Heart left ventricle (tissue), 16 donors: ENCODE results near the gene CRIP1. TPM values are rescaled to one million over a fixed set of nuclear protein-coding genes. Genes with fewer than 3 reads are reported as not detected.
A peak's percentile ranks its signal among the peaks of the same experiment; 100 is the strongest.

ENCODE experiments used
- ATAC-seq, 4 donors: fragments of 200-7000 bp; cut with Tn5 transposase; one replicate each; pipeline ENCODE4 v1.9.1; 2020 to 2022; ENCODE audit warnings: moderate library complexity in 4 of 4, mild to moderate bottlenecking in 3 of 4, moderate number of reproducible peaks in 1 of 4
- DNase-seq, 5 donors: peaks; one replicate each; pipeline ENCODE4 v3.0.0-alpha.2; 2020
- H3K27ac ChIP-seq, 12 donors: fragments of 200-600 bp; sonication (generic) in 4 of 12; one replicate each; pipeline versions ENCODE4 v1.5.0 to v1.8.0; 2016 to 2022; ENCODE audit warnings: mild to moderate bottlenecking in 2 of 12
- H3K27me3 ChIP-seq, 9 donors: fragments of 200-600 bp; sonication (generic) in 2 of 9; one replicate each; pipeline versions ENCODE4 v1.5.1 to v1.8.0; 2016 to 2022; ENCODE audit warnings: mild to moderate bottlenecking in 3 of 9
- H3K36me3 ChIP-seq, 9 donors: fragments of 200-600 bp; sonication (generic) in 2 of 9; one replicate each; pipeline versions ENCODE4 v1.5.0 to v1.8.0; 2018 to 2022; ENCODE audit warnings: mild to moderate bottlenecking in 2 of 9
- H3K4me1 ChIP-seq, 12 donors: fragments of 200-600 bp; sonication (generic) in 4 of 12; one replicate each; pipeline versions ENCODE4 v1.5.0 to v1.8.0; 2016 to 2022; ENCODE audit warnings: mild to moderate bottlenecking in 3 of 12
- H3K4me3 ChIP-seq, 12 donors: fragments of 200-600 bp; sonication (generic) in 4 of 12; one replicate each; pipeline versions ENCODE4 v1.5.0 to v1.8.0; 2017 to 2022; ENCODE audit warnings: mild to moderate bottlenecking in 9 of 12, moderate library complexity in 4 of 12
- H3K9me3 ChIP-seq, 12 donors: fragments of 200-600 bp; sonication (generic) in 4 of 12; one replicate each; pipeline versions ENCODE4 v1.5.0 to v1.8.0; 2016 to 2022; ENCODE audit warnings: mild to moderate bottlenecking in 1 of 12
- CTCF ChIP-seq, 12 donors: fragments of 200-600 bp; sonication (generic) in 4 of 12; IDR thresholded peaks; one replicate each; pipeline versions ENCODE4 v1.5.0 to v1.8.0; 2018 to 2022; ENCODE audit warnings: antibody characterized with exemption in 12 of 12, mild to moderate bottlenecking in 5 of 12
- POLR2A ChIP-seq, 2 donors: fragments of 450-650 bp; IDR thresholded peaks; one replicate each; pipeline ENCODE4 v1.6.1; 2017; ENCODE audit warnings: antibody characterized with exemption in 2 of 2, mild to moderate bottlenecking in 2 of 2, moderate library complexity in 2 of 2
- WGBS, 4 donors: extraction: QIAGEN DNeasy Blood & Tissue Kit in 2 of 4; methylation state at CpG; one replicate each; pipeline versions ENCODE4 v1.1.5 to v1.1.7; 2013 to 2018; 5-methylcytosine and 5-hydroxymethylcytosine counted together
- intact Hi-C, 10 donors: fragments of 100-400 bp; cut with DNase I; formaldehyde crosslinking; loops; one replicate each; pipeline versions ENCODE4 v1.11.1 to v1.14.2; 2022
- polyA plus RNA-seq, 2 donors: library from polyadenylated mRNA; stranded (reverse); fragments of 200-250 nt; gene quantifications; one replicate each; pipeline ENCODE4 v1.2.3, GENCODE V29; 2013
- total RNA-seq, 9 donors: library from RNA; depleted of rRNA in 2 of 9; stranded (reverse); fragments of >200 nt in 2 of 9; fragmentation: NEBNext Ultra II Directional in 3 of 9; extraction: Animal tissue kit (Norgen Biotek cat#: 25700) in 3 of 9; gene quantifications; one replicate each; pipeline versions ENCODE4 v1.1.0 to v1.2.4, GENCODE V29; 2016 to 2023
- donor health status: ischemic (EF 13 %, LVEDD 7.1; RV severe dilation, severe dysfunction).
- donor health status: healthy with polysubstance abuse.
- donor health status: DM: no; HTN: yes; CAD: no.
- donor health status: DM: no; HTN: no; CAD: no.
- donor health status: ischemic (EF 25% LVEDD 6.9; RV normal size, moderate dysfunction).
- donor health status: ischemic (EF 25% LVEDD 5.7; RV mildly dilated, moderate dysfunction).
- donor health status: healthy.
- donor health status: DM: yes; HTN: yes; CAD: no.
- donor health status: ischemic (EF 35%, LVEDD 5.7; RV mildly dilated, moderate dysfunction).
- donor health status: nonischemic (EF 11% LVEDD 7.7; RV severe dilation, severe dysfunction).
- donor health status: DM: yes; HTN: yes; CAD: no.
- donor health status: PGD.
- donor health status: ischemic (EF 29% LVEDD 5.4; RV normal size, mild dysfunction).
- donor health status: nonischemic (EF 23%, LVEDD 6.1; RV moderate dilation, normal function).

Gene CRIP1
- total and polyA plus RNA-seq, 11 donors: 12.1 to 195 (median 62.3) TPM

GRCh38 chr14:105534586-105534985 is 47.9 kb downstream of the CRIP1 start:
- 57 to 69% (median 68%) methylated on average over 7 to 13 of the region's 13 CpGs for WGBS, 4 donors
- H3K36me3 ChIP-seq: no peaks in the 10 kb centered on the region
- no peak overlapping the region for H3K4me3 ChIP-seq
- intact Hi-C loops: loop anchor here in 2 of 10 donors (5.0 to 10.0 kb wide), 2 partner anchors 162 to 350 kb away; partner anchors contain the start of gene NUDT14 (in 1 of the 2)
- DNase-seq: no peak
- no peak overlapping the region for H3K27ac ChIP-seq
- no peak for ATAC-seq
- peaks cover 0 to 11% (median 4%) of the 10 kb centered on the region in 12 donors for H3K4me1 ChIP-seq
- H3K9me3 ChIP-seq: no peaks in the 10 kb centered on the region
- peaks cover 0 to 26% (median 14%) of the 10 kb centered on the region in 9 donors for H3K27me3 ChIP-seq
- TF ChIP-seq POLR2A (IDR thresholded peaks at IDR 0.05) (no peak), CTCF (IDR thresholded peaks at IDR 0.05) (no peak)

DNA sequence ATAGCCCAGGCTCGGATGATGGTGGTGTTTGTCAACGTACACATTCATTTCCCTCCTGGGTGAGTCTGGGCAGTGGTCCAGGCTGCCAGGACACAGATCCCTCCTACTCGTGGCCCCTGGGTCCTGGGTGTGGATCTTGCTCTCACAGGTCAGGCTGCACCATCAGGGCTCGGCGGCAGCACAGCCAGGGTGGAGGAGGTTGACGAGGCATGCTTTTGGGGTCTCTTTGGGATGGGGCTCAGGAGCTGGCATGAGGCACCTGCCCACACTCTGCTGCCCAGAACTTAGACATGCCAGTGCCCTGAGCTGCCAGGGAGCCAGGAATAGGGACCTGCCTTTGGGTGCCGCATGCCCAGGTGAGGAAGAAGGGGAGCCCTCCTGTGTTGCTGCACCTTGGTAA is 49.4 kb downstream of the CRIP1 start:
- no peaks in the 10 kb centered on the region for H3K9me3 ChIP-seq
- H3K4me1 ChIP-seq: peaks cover 0 to 5% (median 0%) of the 10 kb centered on the region in 12 donors
- ATAC-seq (no peak), DNase-seq (no peak)
- no peak for TF ChIP-seq CTCF (IDR thresholded peaks at IDR 0.05)
- H3K27ac ChIP-seq: no peak overlapping the region
- peaks cover 0 to 26% (median 11%) of the 10 kb centered on the region in 9 donors for H3K27me3 ChIP-seq
- WGBS, 4 donors: 71 to 80% (median 78%) methylated on average over 3 to 7 of the region's 7 CpGs
- H3K4me3 ChIP-seq: no peak overlapping the region
- no peaks in the 10 kb centered on the region for H3K36me3 ChIP-seq
- intact Hi-C loops: loop anchor here in 1 of 10 donors (10.0 kb wide), 1 partner anchor 351 kb away; the partner anchor contains the start of gene NUDT14

DNA sequence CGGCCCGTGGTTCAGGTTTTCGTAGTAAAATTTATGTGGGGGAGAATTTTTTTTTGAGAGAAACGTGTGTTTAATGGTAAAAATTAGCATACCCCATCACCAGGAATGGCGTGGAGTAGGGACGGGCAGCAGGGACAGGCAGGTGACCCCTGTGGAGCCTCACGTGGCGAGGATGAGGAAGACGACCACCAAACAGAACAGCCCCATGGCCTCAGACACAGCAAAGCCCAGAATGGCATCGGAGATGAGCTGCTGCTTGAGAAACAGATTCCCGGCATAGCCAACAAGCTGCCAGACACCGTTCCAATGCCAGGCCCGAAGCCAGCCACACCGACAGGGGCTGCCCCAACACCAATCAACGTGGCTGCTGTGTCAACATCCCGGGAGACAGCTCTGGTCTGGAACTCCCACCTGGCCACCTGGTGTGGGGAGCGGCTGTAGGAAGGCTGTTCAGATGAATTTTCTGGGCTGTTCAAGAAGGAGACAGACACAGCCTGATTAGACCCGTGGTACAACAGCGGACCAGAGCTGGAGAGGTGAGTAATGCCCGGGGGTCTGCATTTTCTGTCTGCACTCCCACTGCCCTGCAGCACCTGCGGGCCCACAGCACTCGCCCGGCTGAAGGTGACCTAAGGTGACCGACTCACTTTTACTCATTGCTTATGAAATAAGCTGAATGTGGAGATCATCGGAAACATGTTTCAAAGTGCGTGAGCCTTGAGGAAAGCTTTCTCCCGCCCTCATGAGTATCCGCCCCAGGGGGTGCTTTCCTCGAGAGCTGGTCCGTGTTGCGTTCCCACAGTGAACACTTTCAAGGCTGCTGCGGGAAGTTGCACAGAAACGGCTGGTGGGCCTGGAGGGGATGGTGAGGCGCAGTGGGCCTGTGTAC is 50.2 kb downstream of the CRIP1 start:
- Histone ChIP-seq H3K9me3 (no peaks in the 10 kb centered on the region), H3K27ac (no peak overlapping the region), H3K36me3 (no peaks in the 10 kb centered on the region), H3K4me1 (peaks cover 0 to 5% (median 0%) of the 10 kb centered on the region in 12 donors), H3K4me3 (no peak overlapping the region), H3K27me3 (peaks cover 0 to 26% (median 11%) of the 10 kb centered on the region in 9 donors)
- DNase-seq (no peak), ATAC-seq (peak in 1 of 4 donors; percentile 11)
- intact Hi-C loops: loop anchor here in 1 of 10 donors (10.0 kb wide), 1 partner anchor 352 kb away; the partner anchor contains the start of gene NUDT14
- 71 to 78% (median 77%) methylated on average over 33 to 34 of the region's 34 CpGs for WGBS, 4 donors
- TF ChIP-seq CTCF (IDR thresholded peaks at IDR 0.05) (no peak), POLR2A (IDR thresholded peaks at IDR 0.05) (no peak)
